HL-60 (cell line): Measurements from ENCODE around the gene A2M.

ENCODE experiments used
- DNase-seq, 2 experiments: peaks; one replicate each; pipeline ENCODE4 v3.0.0-alpha.2; 2010 to 2020; ENCODE audit warnings: low read depth in 1 of 2, low spot score in 1 of 2
- H3K27ac ChIP-seq: fragments of 250-450 bp; sonication (Bioruptor Pico); replicated peaks from 2 replicates; pipeline ENCODE4 v1.5.1; 2020; ENCODE audit warnings: mild to moderate bottlenecking, moderate library complexity
- H3K27me3 ChIP-seq: fragments of 250-450 bp; sonication (Bioruptor Pico); 2 replicates; pipeline ENCODE4 v1.5.1; 2021; ENCODE audit warnings: mild to moderate bottlenecking, moderate library complexity; ENCODE audit not compliant: insufficient read depth, poor library complexity, severe bottlenecking
- H3K4me3 ChIP-seq: replicated peaks from 2 replicates; pipeline ENCODE4 v1.5.1; 2011; ENCODE audit warnings: mild to moderate bottlenecking, control low read depth, low read length; ENCODE audit not compliant: insufficient read depth
- GABPA ChIP-seq: IDR thresholded peaks from 2 replicates; pipeline ENCODE4 v1.6.1; 2012; ENCODE audit warnings: low read depth
- POLR2AphosphoS5 ChIP-seq: IDR thresholded peaks from 2 replicates; pipeline ENCODE4 v1.6.1; 2012; ENCODE audit warnings: low read depth
- SPI1 ChIP-seq: IDR thresholded peaks from 2 replicates; pipeline ENCODE4 v1.6.1; 2012; ENCODE audit warnings: low read depth, mild to moderate bottlenecking, borderline replicate concordance
- TF ChIP-seq, protein P1 (sequence below): IDR thresholded peaks from 2 replicates; pipeline ENCODE4 v1.6.1; 2012; ENCODE audit warnings: low read depth; ENCODE audit not compliant: insufficient replicate concordance
- TF ChIP-seq, protein P2 (sequence below): IDR thresholded peaks from one replicate; pipeline ENCODE4 v1.5.1; 2011; ENCODE audit warnings: low read length, control low read depth, inconsistent platforms; ENCODE audit not compliant: insufficient read depth

The A2M gene

DNA sequence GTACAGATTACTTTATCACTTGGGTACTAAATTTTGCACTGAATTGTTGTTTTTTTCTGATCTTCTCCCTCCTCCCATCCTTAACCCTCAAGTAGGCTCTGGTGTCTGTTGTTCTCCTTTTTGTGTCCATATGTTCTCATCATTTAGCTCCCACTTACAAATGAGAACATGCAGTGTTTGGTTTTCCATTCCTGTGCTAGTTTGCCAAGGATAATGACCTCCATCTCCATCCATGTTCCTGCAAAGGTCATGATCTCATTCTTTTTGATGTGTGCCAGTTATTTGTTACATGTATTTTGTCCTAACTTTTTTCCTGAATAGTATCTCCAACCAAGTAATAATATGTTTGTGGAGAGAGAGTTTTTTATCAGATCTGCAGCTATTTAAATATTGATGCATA, 44.2 kb downstream of the A2M start:
- no peak for DNase-seq
- Histone ChIP-seq H3K27ac (no peak overlapping the region), H3K4me3 (no peak overlapping the region), H3K27me3 (peaks cover 6% of the 10 kb centered on the region)
- TF ChIP-seq, protein P1, sequence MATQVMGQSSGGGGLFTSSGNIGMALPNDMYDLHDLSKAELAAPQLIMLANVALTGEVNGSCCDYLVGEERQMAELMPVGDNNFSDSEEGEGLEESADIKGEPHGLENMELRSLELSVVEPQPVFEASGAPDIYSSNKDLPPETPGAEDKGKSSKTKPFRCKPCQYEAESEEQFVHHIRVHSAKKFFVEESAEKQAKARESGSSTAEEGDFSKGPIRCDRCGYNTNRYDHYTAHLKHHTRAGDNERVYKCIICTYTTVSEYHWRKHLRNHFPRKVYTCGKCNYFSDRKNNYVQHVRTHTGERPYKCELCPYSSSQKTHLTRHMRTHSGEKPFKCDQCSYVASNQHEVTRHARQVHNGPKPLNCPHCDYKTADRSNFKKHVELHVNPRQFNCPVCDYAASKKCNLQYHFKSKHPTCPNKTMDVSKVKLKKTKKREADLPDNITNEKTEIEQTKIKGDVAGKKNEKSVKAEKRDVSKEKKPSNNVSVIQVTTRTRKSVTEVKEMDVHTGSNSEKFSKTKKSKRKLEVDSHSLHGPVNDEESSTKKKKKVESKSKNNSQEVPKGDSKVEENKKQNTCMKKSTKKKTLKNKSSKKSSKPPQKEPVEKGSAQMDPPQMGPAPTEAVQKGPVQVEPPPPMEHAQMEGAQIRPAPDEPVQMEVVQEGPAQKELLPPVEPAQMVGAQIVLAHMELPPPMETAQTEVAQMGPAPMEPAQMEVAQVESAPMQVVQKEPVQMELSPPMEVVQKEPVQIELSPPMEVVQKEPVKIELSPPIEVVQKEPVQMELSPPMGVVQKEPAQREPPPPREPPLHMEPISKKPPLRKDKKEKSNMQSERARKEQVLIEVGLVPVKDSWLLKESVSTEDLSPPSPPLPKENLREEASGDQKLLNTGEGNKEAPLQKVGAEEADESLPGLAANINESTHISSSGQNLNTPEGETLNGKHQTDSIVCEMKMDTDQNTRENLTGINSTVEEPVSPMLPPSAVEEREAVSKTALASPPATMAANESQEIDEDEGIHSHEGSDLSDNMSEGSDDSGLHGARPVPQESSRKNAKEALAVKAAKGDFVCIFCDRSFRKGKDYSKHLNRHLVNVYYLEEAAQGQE: no peak
- TF ChIP-seq GABPA: no peak

DNA sequence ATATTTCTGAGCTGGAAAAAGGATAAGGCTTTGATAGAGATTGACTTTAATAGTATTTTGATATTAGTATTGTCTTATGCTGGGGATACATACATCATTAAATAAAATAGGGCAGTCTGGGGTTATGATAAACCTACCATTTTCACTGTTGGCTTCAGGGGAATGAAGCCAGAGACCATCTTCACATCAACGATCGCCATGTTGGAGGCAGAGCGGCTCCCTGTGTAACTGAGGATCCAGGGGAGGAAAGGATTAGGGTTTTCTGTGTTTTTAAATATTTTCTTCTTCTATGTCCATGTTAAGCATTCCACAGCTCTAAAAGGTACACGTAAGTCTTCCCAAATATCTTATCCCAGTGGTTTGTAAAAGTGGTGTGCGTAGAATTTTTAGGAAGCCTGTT, 45.4 kb downstream of the A2M start:
- TF ChIP-seq SPI1: no peak
- TF ChIP-seq, protein P2, sequence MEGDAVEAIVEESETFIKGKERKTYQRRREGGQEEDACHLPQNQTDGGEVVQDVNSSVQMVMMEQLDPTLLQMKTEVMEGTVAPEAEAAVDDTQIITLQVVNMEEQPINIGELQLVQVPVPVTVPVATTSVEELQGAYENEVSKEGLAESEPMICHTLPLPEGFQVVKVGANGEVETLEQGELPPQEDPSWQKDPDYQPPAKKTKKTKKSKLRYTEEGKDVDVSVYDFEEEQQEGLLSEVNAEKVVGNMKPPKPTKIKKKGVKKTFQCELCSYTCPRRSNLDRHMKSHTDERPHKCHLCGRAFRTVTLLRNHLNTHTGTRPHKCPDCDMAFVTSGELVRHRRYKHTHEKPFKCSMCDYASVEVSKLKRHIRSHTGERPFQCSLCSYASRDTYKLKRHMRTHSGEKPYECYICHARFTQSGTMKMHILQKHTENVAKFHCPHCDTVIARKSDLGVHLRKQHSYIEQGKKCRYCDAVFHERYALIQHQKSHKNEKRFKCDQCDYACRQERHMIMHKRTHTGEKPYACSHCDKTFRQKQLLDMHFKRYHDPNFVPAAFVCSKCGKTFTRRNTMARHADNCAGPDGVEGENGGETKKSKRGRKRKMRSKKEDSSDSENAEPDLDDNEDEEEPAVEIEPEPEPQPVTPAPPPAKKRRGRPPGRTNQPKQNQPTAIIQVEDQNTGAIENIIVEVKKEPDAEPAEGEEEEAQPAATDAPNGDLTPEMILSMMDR: no peak
- TF ChIP-seq, protein P1: no peak
- DNase-seq: no peak
- H3K27me3 ChIP-seq: peaks cover 8% of the 10 kb centered on the region
- H3K4me3 ChIP-seq: no peak overlapping the region
- no peak overlapping the region for H3K27ac ChIP-seq

DNA sequence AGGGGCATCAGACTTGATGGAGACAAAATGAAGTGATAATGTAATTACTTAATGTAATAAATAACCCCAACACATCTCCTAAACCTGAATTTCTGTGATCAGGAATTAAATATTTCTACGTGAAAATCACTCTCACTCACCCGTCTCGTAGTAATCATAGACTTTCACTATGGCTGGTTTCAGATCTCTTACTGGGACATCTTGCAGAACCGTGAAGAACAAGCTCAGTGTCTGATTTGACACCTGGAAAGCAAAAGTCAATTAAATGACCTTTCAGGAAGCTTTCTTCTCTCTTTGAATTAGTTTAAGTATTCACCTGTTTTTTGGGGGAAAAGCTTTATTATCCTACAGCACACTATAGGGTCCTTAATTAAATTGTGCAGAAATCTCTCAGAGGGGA, 47.1 kb downstream of the A2M start:
- no peak for DNase-seq
- no peak overlapping the region for H3K27ac ChIP-seq
- no peak for TF ChIP-seq SPI1
- TF ChIP-seq, protein P1: no peak
- TF ChIP-seq POLR2AphosphoS5: no peak
- TF ChIP-seq, protein P2: no peak
- TF ChIP-seq GABPA: no peak
- H3K27me3 ChIP-seq: peaks cover 9% of the 10 kb centered on the region
- no peak overlapping the region for H3K4me3 ChIP-seq

DNA sequence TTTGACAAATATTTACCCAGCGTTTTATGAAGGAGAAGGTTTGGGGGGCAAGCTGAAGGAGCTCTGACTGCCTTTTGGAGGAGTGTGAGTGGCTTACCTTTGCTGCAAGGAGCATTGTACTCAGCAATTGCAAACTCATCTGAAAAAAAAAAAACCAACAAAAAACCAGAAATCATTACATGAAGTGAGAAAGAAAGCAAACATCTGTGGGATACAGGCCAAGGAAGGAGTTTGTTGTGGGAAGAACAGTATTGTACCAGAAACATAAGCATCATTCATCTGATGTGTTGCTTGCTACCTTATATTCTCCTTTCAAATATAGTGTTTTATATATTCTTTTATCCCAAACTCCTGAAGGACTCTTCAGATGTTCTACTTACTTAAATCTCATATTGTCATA, 47.6 kb downstream of the A2M start:
- no peak for TF ChIP-seq GABPA
- TF ChIP-seq, protein P2: no peak
- H3K27ac ChIP-seq: no peak overlapping the region
- DNase-seq: no peak
- H3K4me3 ChIP-seq: no peak overlapping the region
- peaks cover 9% of the 10 kb centered on the region for H3K27me3 ChIP-seq
